SK-N-SH treated with all-trans-retinoic acid at 6 μM for 48 hours (cell line): ENCODE results near the gene EBF4.

Experiments used
- ATAC-seq: fragments of 200-7000 bp; cut with Tn5 transposase; 3 replicates; pipeline ENCODE4 v1.9.1; 2020; ENCODE audit warnings: mild to moderate bottlenecking, moderate library complexity
- ARNTL ChIP-seq: fragments of 450-650 bp; formaldehyde crosslinking; IDR thresholded peaks from 2 replicates; pipeline ENCODE4 v1.5.0; 2020; ENCODE audit warnings: low read depth, mild to moderate bottlenecking, moderate library complexity, borderline replicate concordance
- BACH2 ChIP-seq: fragments of 250-450 bp; sonication (Bioruptor Pico); IDR thresholded peaks from 2 replicates; pipeline ENCODE4 v1.9.0; 2021; ENCODE audit warnings: mild to moderate bottlenecking, borderline replicate concordance
- CSDC2 ChIP-seq: fragments of 250-450 bp; sonication (Bioruptor Pico); IDR thresholded peaks from 2 replicates; pipeline ENCODE4 v1.5.0; 2020; ENCODE audit warnings: mild to moderate bottlenecking, moderate library complexity
- CSRNP3 ChIP-seq: fragments of 250-450 bp; sonication (Bioruptor Pico); IDR thresholded peaks from 2 replicates; pipeline ENCODE4 v1.5.1; 2021; ENCODE audit warnings: mild to moderate bottlenecking, moderate library complexity
- ESRRG ChIP-seq: fragments of 250-450 bp; sonication (Bioruptor Pico); IDR thresholded peaks from 2 replicates; pipeline ENCODE4 v1.6.1; 2021; ENCODE audit warnings: mild to moderate bottlenecking
- GLIS3 ChIP-seq: fragments of 250-450 bp; sonication (Bioruptor Pico); IDR thresholded peaks from 2 replicates; pipeline ENCODE4 v1.5.0; 2020; ENCODE audit warnings: mild to moderate bottlenecking, moderate library complexity
- ISL1 ChIP-seq: fragments of 250-450 bp; sonication (Bioruptor Pico); IDR thresholded peaks from 2 replicates; pipeline ENCODE4 v2.1.2; 2022; ENCODE audit warnings: mild to moderate bottlenecking, moderate library complexity
- OSR1 ChIP-seq: fragments of 250-450 bp; sonication (Bioruptor Pico); IDR thresholded peaks from 2 replicates; pipeline ENCODE4 v1.8.0; 2022; ENCODE audit warnings: moderate library complexity, mild to moderate bottlenecking, inconsistent platforms
- POU6F1 ChIP-seq: fragments of 250-450 bp; sonication (Bioruptor Pico); IDR thresholded peaks from 2 replicates; pipeline ENCODE4 v1.8.0; 2021; ENCODE audit warnings: low read depth, mild to moderate bottlenecking, moderate library complexity, borderline replicate concordance
- PPARA ChIP-seq: fragments of 250-450 bp; sonication (Bioruptor Pico); IDR thresholded peaks from 2 replicates; pipeline ENCODE4 v1.5.0; 2020; ENCODE audit warnings: mild to moderate bottlenecking, borderline replicate concordance
- RARB ChIP-seq: fragments of 250-450 bp; sonication (Bioruptor Pico); IDR thresholded peaks from 2 replicates; pipeline ENCODE4 v1.8.0; 2021; ENCODE audit warnings: mild to moderate bottlenecking, moderate library complexity
- TCF4 ChIP-seq: fragments of 250-450 bp; sonication (Bioruptor Pico); IDR thresholded peaks from 2 replicates; pipeline ENCODE4 v1.8.0; 2021; ENCODE audit warnings: mild to moderate bottlenecking, moderate library complexity, borderline replicate concordance
- TOX ChIP-seq: fragments of 250-450 bp; sonication (Bioruptor Pico); IDR thresholded peaks from 2 replicates; pipeline ENCODE4 v1.8.0; 2021; ENCODE audit warnings: mild to moderate bottlenecking, moderate library complexity, borderline replicate concordance
- TSHZ2 ChIP-seq: fragments of 250-450 bp; sonication (Bioruptor Pico); IDR thresholded peaks from 2 replicates; pipeline ENCODE4 v1.5.0; 2020; ENCODE audit warnings: mild to moderate bottlenecking, moderate library complexity
- ZC3H10 ChIP-seq: fragments of 250-450 bp; sonication (Bioruptor Pico); IDR thresholded peaks from 2 replicates; pipeline ENCODE4 v1.5.1; 2021; ENCODE audit warnings: mild to moderate bottlenecking, moderate library complexity
- ZFP3 ChIP-seq: fragments of 250-450 bp; sonication (Bioruptor Pico); IDR thresholded peaks from 2 replicates; pipeline ENCODE4 v1.5.0; 2020; ENCODE audit warnings: mild to moderate bottlenecking, moderate library complexity
- ZFP30 ChIP-seq: fragments of 450-650 bp; formaldehyde crosslinking; IDR thresholded peaks from 2 replicates; pipeline ENCODE4 v1.5.0; 2022; ENCODE audit warnings: mild to moderate bottlenecking, moderate library complexity
- ZNF565 ChIP-seq: fragments of 450-650 bp; formaldehyde crosslinking; conservative IDR thresholded peaks from 2 replicates; pipeline ENCODE4 v1.5.0; 2020; ENCODE audit warnings: low read depth, mild to moderate bottlenecking, moderate library complexity
- ZNF70 ChIP-seq: fragments of 450-650 bp; formaldehyde crosslinking; IDR thresholded peaks from 2 replicates; pipeline ENCODE4 v1.5.0; 2020; ENCODE audit warnings: mild to moderate bottlenecking, moderate library complexity
- ZNF8 ChIP-seq: fragments of 450-650 bp; formaldehyde crosslinking; IDR thresholded peaks from 2 replicates; pipeline ENCODE4 v1.5.0; 2020; ENCODE audit warnings: mild to moderate bottlenecking, moderate library complexity

EBF4 gene

GRCh38 chr20:2756056-2756611 lies 63.6 kb downstream of the EBF4 start (continued):
- TF ChIP-seq ZNF70, result no peak

- no peak for TF ChIP-seq ZFP3 (CRISPR knock-in tag)
- no peak for TF ChIP-seq ESRRG (CRISPR knock-in tag)
- TF ChIP-seq TCF4, result no peak
- TF ChIP-seq OSR1 (CRISPR knock-in tag), result no peak
- TF ChIP-seq CSDC2 (CRISPR knock-in tag), result no peak
- TF ChIP-seq ZNF565, result no peak
- no peak for TF ChIP-seq CSRNP3 (CRISPR knock-in tag)
- no peak for TF ChIP-seq ARNTL (CRISPR knock-in tag)
- TF ChIP-seq GLIS3 (CRISPR knock-in tag), result no peak
- no peak for TF ChIP-seq ISL1 (CRISPR knock-in tag)
- no peak for ATAC-seq
Observed at GRCh38 chr20:2757001-2757400, 64.4 kb downstream of the EBF4 start.

GRCh38 chr20:2757969-2758368 lies 65.4 kb downstream of the EBF4 start:
- TF ChIP-seq POU6F1 (CRISPR knock-in tag) (no peak), GLIS3 (CRISPR knock-in tag) (no peak), ZNF70 (no peak)
- no peak for ATAC-seq

- TF ChIP-seq TOX (no peak), PPARA (CRISPR knock-in tag) (no peak)
- no peak for ATAC-seq
Observed at GRCh38 chr20:2759143-2759542, 66.6 kb downstream of the EBF4 start.

GRCh38 chr20:2759603-2760296 lies 67.2 kb downstream of the EBF4 start:
- TF ChIP-seq GLIS3 (CRISPR knock-in tag), result no peak
- no peak for TF ChIP-seq ZFP30 (CRISPR knock-in tag)
- no peak for TF ChIP-seq ISL1 (CRISPR knock-in tag)
- no peak for TF ChIP-seq ZFP3 (CRISPR knock-in tag)
- TF ChIP-seq BACH2 (CRISPR knock-in tag), result no peak
- no peak for TF ChIP-seq ZC3H10 (CRISPR knock-in tag)
- TF ChIP-seq ESRRG (CRISPR knock-in tag), result no peak
- no peak for TF ChIP-seq TSHZ2 (CRISPR knock-in tag)
- TF ChIP-seq TOX, result no peak
- no peak for TF ChIP-seq ZNF70
- TF ChIP-seq POU6F1 (CRISPR knock-in tag), result no peak
- no peak for TF ChIP-seq ZNF8 (CRISPR knock-in tag)
- TF ChIP-seq CSRNP3 (CRISPR knock-in tag), result no peak
- no peak for TF ChIP-seq RARB (CRISPR knock-in tag)
- no peak for ATAC-seq
